NCI-H2029 (cell line): ENCODE results near the gene RIN3.

Experiments
- DNase-seq: peaks from one replicate; lab custom pipeline; 2025; lab: John Stamatoyannopoulos, UW

Gene RIN3

DNA sequence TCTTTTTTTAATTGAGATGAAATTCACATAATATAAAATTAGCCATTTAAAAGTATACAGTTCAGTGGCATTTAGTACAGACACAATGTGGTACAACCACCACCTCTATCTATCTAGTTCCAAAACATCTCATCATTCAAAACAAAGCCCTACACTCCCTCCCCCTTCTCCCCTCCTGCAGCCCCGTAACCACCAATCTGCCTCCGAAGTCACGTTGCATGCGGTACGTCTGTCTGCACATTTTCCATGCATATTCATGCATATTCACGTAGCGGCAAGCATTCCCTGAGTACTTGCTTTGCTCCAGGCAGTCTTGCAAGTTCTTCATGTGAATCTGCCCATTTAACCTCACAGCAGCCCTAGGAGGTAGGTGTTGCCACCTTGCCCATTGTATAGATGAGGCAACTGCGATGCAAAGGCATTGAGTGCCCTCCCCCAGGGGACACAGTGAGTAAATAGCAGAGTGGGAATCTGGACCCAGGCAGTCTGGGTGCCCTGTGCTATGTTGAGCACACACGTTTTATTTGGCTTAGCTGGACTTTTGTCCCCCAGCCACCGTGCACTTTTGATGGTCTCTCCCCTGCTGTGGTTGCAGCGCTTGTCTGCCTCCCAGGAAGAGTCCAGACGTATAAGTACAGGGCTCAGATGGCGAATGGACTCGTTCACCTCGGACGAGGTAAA, 43.4 kb downstream of the RIN3 start:
- no peak for DNase-seq

- DNase-seq: no peak
Measured at GRCh38 chr14:92557544-92557912, 43.9 kb downstream of the RIN3 start.

DNA sequence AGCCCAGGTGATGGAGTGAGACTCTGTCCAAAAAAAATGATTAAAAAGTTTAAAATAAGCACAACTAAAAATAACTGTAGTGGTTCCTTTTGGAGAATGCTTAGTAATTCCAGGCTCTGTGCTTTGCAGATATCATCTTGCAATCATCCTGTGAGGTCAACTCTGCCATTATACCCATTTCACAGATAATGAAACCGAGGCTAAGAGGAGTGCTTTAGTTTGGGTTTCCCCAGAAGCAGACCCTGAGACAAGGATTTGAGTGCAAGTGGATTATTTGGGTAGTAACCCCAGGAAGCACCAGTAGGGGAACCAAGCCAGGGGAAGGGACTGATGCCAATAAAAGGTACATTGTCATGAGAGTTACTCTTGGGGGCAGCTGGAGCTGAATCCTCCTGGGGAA, 44.7 kb downstream of the RIN3 start:
- DNase-seq: no peak

GRCh38 chr14:92559486-92559885, 45.9 kb downstream of the RIN3 start:
- DNase-seq: no peak

DNA sequence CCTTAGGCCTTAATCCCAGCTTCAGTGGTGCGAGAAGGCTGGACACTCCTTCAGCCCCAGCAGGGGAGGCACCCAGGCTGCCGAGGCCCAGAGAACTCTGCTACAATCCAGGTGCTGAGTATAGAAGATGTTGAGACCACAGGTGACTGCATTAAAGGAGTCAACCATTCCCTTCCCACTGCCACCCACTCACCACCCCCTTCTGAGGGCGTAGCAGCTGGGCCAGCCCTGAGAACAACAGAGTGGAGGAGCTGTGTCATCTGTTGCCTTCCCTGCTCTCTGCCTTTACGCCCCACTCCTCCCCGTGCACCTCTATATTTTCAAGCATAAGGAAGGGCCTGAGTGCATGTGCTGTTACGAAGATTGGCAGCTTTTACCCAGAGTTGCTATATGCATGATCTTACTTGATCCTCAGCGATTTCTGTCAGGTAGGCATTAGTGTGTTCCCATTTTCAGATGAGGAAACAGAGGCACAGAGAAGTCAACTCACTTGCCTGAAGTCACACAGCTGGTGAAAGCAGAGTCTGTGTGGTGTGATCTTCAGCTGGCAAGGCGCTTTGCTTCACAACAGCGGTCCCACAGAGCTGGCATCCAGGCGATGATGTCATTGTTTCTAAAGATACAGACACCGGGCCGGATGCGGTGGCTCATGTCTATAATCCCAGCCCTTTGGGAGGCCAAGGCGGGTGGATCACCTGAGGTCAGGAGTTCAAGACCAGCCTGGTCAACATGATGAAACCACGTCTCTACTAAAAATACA, 46.7 kb downstream of the RIN3 start:
- DNase-seq: no peak

- no peak for DNase-seq
Measured at GRCh38 chr14:92561906-92562479, 48.4 kb downstream of the RIN3 start.

DNA sequence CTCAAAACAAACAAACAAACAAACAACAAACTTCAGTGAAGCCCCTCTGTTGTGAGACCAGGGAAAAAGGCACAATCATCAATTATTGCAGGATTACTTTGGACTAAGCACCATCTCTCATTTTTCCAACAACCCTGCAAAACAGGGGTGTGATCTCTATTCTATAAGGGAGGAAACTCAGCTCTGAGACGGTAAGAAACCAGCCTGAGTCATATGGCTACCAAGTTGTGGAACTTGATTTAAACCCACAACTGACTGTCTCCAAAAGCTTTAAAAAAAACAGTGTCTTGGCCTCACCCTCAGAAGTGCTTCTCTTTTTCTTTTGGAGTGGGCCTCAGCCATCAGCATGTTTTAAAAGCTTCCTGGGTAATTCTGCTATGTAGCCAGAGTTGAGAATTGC, 49.8 kb downstream of the RIN3 start:
- no peak for DNase-seq

- no peak for DNase-seq
Measured at GRCh38 chr14:92563765-92564285, 50.2 kb downstream of the RIN3 start.

DNA sequence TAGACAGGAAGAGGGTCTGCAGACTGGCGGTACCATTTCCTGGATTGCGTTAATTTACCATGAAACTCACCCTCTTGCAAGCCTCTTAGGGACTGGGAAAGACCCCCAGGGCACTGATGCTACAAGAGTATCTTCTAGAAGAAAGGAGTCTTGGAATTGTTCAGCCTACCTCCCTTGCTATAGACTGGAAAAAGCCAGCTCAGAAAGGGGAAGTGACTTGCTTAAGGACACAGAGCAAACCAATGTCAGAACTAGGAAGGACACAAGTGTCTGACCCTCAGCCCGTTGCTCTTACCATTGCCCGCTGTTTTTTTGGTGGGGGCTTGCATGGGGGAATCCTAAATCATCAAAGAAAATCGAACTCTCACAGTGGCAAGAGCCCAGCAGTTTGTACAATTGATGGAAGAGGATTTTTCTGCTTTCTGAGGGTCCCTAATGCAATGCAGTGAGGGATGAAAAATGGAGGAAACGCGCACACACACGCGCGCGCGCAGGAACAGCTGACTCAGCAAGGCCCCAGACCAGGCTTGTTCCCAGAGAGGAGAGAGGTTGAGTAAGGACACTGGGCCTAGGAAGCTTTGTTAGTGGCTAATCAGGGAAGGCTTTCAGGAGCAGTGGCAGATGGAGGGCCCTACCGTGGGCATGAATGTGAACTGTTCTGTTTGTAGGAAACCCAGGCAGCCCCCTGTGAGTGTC, 50.9 kb downstream of the RIN3 start:
- DNase-seq: no peak

GRCh38 chr14:92565040-92565717, 51.6 kb downstream of the RIN3 start:
- no peak for DNase-seq

DNA sequence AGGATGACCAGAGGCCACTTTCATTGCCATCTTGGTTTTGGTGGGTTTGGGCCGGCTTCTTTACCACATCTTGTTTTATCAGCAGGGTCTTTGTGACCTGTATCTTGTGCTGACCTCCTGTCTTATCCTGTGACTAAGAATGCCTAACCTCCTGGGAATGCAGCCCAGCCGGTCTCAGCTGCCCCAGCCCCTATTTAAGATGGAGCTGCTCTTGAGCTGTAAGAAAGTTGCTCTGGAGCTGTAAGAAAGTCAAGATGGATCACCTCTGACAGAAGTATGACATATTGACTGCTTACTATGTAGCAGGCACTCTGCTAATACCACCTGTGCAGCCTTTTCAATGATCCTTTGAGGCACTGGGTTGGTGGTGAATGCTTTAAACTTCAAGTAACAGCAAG, 52.1 kb downstream of the RIN3 start:
- DNase-seq: no peak

GRCh38 chr14:92567173-92567725, 53.7 kb downstream of the RIN3 start:
- no peak for DNase-seq

GRCh38 chr14:92568621-92569479, 55.3 kb downstream of the RIN3 start:
- no peak for DNase-seq

DNA sequence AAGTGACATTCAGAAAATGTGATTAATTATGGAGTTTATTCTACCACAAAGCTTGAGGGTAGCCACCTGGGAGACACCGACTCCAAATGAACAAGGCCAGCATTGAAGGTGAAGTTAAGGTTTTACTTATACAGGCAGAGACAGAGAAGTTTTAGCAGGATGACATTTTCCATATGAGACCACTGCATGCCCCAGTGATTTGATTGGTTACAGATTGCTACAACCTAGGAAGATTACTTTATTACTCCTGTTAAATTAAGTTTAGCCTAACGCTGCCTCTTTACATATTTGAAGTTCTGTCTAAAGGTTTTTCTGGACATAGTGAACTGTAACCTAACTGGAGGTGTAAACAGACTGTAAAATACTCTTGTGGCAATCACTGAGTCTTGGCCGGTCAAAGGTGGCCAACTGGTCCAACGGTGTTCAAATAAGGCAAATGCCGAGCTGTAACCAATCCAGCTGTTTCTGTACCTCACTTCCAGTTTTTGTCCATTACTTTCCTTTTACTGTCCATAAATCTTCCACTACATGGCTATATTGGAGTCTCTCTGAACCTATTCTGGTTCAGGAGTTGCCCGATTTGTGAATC, 57.2 kb downstream of the RIN3 start:
- DNase-seq: no peak

DNA sequence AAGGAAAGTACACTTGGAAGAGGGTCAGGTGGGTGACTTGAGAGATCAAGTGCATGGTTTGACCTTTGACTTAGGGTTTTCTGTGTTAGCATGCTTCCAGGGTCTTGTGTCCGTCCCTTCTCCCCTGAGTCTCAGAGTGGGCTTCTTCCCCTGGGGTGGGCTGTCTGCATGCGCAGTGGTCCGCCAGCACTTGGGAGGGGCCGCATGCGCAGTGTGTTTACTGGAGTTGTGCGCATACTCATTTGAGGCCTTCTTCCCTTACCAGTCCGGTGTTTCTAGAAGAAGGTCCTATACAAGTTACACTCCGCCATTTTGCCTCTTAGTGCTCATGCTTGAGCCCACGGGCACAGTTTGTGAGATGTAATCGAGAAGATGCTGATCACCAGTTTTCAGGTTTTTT, 58.5 kb downstream of the RIN3 start:
- DNase-seq: no peak

- DNase-seq: peak; percentile 80
Measured at GRCh38 chr14:92573761-92574498, 60.3 kb downstream of the RIN3 start.

- no peak for DNase-seq
Measured at GRCh38 chr14:92575061-92575747, 61.6 kb downstream of the RIN3 start.

DNA sequence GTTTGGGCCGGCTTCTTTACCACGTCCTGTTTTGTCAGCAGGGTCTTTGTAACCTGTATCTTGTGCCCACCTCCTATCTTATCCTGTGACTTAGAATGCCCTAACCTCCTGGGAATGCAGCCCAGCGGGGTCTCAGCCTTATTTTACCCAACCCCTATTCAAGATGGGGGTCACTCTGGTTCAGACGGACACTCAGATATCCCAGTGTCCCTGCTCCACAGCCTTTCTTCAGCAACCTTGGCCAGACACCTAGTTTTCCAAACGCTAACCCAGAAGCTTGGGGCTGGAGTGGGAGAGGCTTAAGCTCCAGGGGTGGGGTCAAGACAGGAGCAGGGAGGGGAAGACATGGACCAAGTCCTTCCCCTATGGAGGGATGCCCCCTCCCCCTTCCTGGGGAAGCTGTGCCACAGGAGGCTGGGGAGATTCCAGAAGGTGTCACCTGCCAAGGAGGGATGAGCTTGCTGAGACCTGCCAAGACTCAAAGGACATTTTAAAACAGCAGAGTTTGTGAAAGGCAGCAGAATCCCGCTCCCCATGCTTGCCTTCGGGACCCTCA, 62.2 kb downstream of the RIN3 start:
- DNase-seq: no peak

DNA sequence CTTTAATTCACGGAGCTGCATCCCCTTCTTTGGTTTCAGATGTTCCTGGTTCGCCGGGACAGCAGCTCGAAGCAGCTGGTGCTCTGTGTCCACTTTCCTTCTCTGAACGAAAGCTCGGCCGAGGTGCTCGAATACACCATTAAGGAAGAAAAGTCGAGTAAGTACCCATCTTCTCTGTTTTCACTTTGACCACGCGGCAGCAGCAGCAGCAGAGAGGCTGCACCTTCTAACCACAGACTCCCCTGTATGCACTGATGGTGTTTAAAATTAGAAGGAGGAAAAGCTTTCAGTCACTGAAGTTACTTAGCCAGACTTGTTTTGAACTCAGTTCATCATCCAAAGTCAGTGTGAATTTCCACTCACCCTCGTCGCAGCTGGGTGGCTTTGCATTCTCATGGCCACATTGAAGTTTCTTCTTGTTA, 63.8 kb downstream of the RIN3 start:
- DNase-seq: no peak
